HCT116 (cell line): Measurements from ENCODE around the gene MMD2.

ENCODE experiments used
- FOSL1 ChIP-seq: IDR thresholded peaks from 2 replicates; pipeline ENCODE4 v1.6.1; 2012; ENCODE audit warnings: low read depth
- POLR2A ChIP-seq: IDR thresholded peaks from 2 replicates; pipeline ENCODE4 v1.7.0; 2011; ENCODE audit warnings: borderline replicate concordance; ENCODE audit not compliant: insufficient read depth, insufficient read length; ENCODE audit errors: extremely low read depth
- POLR2AphosphoS5 ChIP-seq: IDR thresholded peaks from 2 replicates; pipeline ENCODE4 v1.6.1; 2011; ENCODE audit warnings: mild to moderate bottlenecking, low read depth, low read length, moderate library complexity
- SRF ChIP-seq: IDR thresholded peaks from 2 replicates; pipeline ENCODE4 v1.6.1; 2012; ENCODE audit warnings: low read depth
- TF ChIP-seq, protein P1 (sequence below), 3 experiments: fragments of 200-600 bp in 1 of 3; sonication (generic) in 1 of 3; IDR thresholded peaks in 2 of 3; conservative IDR thresholded peaks in 1 of 3; 2 replicates each; pipeline ENCODE4 v1.5.1; 2012 to 2017; ENCODE audit warnings: low read depth in 2 of 3, low read length in 2 of 3, antibody characterized with exemption in 1 of 3, borderline replicate concordance in 1 of 3, control low read depth in 1 of 3, mild to moderate bottlenecking in 1 of 3, mixed read lengths in 1 of 3, mixed run types in 1 of 3, moderate library complexity in 1 of 3; ENCODE audit not compliant: insufficient read depth in 1 of 3

- TF ChIP-seq POLR2A (no peak), POLR2AphosphoS5 (no peak), SRF (no peak), FOSL1 (no peak)
- TF ChIP-seq, protein P1, sequence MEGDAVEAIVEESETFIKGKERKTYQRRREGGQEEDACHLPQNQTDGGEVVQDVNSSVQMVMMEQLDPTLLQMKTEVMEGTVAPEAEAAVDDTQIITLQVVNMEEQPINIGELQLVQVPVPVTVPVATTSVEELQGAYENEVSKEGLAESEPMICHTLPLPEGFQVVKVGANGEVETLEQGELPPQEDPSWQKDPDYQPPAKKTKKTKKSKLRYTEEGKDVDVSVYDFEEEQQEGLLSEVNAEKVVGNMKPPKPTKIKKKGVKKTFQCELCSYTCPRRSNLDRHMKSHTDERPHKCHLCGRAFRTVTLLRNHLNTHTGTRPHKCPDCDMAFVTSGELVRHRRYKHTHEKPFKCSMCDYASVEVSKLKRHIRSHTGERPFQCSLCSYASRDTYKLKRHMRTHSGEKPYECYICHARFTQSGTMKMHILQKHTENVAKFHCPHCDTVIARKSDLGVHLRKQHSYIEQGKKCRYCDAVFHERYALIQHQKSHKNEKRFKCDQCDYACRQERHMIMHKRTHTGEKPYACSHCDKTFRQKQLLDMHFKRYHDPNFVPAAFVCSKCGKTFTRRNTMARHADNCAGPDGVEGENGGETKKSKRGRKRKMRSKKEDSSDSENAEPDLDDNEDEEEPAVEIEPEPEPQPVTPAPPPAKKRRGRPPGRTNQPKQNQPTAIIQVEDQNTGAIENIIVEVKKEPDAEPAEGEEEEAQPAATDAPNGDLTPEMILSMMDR (IDR thresholded peaks at IDR 0.05 in 2 of 3, conservative IDR thresholded peaks at IDR 0.05 in 1 of 3; ENCODE audit: borderline replicate concordance in 1 of 3, insufficient read depth in 1 of 3, low read depth in 2 of 3, low read length in 2 of 3) = no peak
These were observed 7.7 kb downstream of the MMD2 start for GRCh38 chr7:4951304-4951703.
